ENCODE measurements around the gene TMEM270. TPM values are rescaled to one million over a fixed set of nuclear protein-coding genes. Genes with fewer than 3 reads are reported as not detected.
"Not testable (repeated sequence)": the region's sequence is repeated elsewhere in the genome, so short reads cannot be mapped to it uniquely, and the experiment has no call there.

TMEM270 gene
- total RNA-seq, 1 donor from 2014 or later: not detected

DNA sequence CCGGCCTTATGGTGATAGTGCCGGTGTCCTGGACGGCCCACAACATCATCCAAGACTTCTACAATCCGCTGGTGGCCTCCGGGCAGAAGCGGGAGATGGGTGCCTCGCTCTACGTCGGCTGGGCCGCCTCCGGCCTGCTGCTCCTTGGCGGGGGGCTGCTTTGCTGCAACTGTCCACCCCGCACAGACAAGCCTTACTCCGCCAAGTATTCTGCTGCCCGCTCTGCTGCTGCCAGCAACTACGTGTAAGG, 29.4 kb upstream of the TMEM270 start:
- ATAC-seq (no peak), DNase-seq (ENCODE audit: missing footprints) (no peak)
- intact Hi-C loops (cut with DNase I): no loop called here

DNA sequence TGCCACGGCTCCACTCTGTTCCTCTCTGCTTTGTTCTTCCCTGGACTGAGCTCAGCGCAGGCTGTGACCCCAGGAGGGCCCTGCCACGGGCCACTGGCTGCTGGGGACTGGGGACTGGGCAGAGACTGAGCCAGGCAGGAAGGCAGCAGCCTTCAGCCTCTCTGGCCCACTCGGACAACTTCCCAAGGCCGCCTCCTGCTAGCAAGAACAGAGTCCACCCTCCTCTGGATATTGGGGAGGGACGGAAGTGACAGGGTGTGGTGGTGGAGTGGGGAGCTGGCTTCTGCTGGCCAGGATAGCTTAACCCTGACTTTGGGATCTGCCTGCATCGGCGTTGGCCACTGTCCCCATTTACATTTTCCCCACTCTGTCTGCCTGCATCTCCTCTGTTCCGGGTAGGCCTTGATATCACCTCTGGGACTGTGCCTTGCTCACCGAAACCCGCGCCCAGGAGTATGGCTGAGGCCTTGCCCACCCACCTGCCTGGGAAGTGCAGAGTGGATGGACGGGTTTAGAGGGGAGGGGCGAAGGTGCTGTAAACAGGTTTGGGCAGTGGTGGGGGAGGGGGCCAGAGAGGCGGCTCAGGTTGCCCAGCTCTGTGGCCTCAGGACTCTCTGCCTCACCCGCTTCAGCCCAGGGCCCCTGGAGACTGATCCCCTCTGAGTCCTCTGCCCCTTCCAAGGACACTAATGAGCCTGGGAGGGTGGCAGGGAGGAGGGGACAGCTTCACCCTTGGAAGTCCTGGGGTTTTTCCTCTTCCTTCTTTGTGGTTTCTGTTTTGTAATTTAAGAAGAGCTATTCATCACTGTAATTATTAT, 28.9 kb upstream of the TMEM270 start:
- DNase-seq (ENCODE audit: missing footprints): no peak
- no peak for ATAC-seq

DNA sequence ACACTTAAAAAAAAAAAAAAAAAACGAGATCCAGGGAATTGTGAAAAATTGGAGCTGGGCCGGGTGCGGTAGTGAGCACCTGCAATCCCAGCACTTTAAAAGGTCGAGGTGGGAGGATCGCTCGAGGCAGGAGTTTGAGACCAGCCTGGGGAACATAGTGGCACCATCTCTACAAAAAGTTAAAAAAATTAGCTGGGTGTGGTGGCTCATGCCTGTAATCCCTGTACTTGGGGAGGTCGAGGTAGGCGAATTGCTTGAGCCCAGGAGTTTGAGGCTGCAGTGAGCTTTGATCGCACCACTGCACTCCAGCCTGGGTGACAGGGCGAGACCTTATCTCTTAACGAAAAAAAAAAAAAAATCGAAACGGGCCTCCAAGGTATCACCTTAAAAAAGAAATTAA, 28.2 kb upstream of the TMEM270 start:
- ATAC-seq (no peak), DNase-seq (ENCODE audit: missing footprints) (no peak)
- intact Hi-C loops (cut with DNase I): no loop called here

More for the DNA sequence above, 28.9 kb upstream of the TMEM270 start:
- intact Hi-C loops (cut with DNase I): no loop called here

DNA sequence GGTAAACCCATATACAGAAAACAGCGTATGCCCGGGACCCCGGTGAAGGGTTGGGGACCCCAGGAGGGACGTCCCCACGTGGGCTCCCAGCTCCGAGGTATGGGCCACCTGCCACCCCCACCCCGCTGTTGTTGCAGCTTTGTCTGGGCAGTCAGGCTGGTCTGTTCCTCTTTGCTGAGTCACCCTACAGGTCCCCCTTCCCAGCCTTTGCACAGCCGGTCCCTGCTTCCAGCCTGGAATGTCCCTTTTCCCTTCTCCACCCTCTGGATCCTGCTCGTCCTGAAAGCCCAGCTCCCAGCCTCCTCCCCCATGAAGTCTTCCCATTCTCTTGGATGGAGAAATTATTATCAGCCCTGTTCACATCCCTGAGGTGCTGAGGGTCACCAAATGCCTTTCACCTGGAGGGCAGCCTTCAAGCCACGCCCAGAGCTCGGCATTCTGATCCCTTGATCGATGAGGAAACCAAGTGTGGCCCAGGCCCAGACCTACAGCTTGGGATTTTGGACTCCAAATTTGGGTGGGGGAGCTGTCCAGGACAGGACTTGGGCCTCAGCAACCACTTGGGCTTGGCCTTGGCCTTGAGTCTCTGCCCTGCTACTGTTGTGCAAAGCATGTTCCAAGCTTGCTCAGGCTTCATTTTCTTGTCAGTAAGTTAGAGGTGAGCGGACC, 27.6 kb upstream of the TMEM270 start:
- no peak for DNase-seq (ENCODE audit: missing footprints)
- intact Hi-C loops (cut with DNase I): no loop called here

DNA sequence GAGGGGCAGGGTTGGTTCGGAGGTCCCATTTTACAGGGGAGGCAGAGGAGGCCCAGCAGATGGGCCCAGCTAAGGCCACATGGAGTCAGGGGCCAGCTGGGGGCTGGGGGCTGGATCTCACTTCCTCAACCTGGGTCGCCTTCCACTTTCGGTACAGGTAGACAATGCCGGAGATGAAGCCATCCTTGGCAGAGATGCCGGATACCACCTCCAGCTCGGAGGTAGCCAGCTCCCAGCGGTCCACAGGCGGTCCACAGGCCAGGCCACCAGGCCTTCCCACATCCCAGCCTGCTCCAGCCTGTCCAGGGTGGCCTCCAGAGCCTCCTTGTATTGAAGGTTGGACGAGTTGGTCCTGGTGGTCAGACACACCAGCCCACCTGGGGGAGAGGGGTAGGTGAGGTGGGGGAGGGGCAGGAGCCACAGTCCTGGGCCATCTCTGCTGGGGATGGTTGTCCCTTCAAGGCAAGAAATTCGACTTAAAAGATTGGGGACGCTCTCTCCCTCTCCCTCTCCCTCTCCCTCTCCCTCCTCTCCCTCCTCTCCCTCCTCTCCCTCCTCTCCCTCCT, 26.2 kb upstream of the TMEM270 start:
- no peak for DNase-seq (ENCODE audit: missing footprints)
- intact Hi-C loops (cut with DNase I): no loop called here
- no peak for ATAC-seq

More for the DNA sequence above, 27.6 kb upstream of the TMEM270 start:
- no peak for ATAC-seq

DNA sequence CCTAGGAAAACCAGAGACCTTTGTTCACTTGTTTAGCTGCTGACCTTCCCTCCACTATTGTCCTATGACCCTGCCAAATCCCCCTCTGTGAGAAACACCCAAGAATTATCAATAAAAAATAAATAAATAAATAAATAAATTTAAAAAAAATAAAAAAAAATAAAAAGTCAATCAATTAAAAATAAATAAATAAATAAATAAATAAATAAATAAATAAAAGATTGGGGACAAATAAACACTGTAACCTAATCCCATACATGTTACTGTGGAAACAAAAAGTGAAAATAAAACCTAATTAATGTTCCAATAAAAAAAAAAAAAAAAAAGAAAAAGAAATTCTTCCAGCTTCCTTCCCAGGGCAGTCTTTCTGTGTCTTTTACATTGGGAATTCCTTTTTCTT, 23.8 kb upstream of the TMEM270 start:
- intact Hi-C loops (cut with DNase I): not testable (repeated sequence)

DNA sequence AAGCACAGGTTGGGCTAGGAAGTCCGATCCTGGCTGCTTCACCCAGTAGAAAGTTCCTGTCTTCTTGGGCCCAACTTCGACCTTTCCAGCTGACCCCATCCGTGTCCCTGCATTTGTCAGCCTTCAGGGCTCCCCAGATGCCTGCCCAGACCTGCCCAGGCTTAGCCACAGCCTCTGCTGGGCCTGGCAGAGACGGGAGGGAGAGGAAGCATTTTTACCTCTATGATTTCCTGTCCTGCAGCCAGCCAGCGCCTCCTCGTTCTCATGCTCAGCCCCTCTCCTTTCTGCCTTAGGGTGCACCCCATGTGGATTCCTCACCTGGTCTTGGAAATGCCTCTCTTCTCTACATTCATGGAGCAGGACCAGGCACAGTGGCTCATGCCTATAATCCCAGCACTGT, 22.3 kb upstream of the TMEM270 start:
- ATAC-seq (no peak), DNase-seq (ENCODE audit: missing footprints) (no peak)
- intact Hi-C loops (cut with DNase I): no loop called here

More for the DNA sequence above, 23.8 kb upstream of the TMEM270 start:
- DNase-seq (ENCODE audit: missing footprints); ATAC-seq: not testable (repeated sequence)

DNA sequence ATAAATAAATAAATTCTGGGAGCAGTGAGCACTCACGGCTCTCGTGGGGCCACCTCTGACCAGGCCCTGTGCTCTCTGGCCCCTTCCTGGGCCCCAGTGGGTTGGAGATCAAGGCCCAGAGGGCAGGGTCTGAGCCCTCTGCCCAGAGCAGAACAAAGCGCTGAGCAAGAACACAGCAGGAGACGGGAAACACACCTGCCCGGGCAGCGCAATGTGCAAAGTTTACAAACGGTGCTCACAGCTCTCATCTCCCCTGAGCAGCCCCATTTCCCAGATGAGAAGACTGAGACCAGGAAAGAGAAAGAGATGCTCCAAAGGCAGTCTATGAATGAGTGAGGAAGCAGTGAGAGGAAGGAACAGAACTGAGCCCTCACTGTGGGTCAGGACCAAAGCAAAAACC, 21.7 kb upstream of the TMEM270 start:
- intact Hi-C loops (cut with DNase I): no loop called here

DNA sequence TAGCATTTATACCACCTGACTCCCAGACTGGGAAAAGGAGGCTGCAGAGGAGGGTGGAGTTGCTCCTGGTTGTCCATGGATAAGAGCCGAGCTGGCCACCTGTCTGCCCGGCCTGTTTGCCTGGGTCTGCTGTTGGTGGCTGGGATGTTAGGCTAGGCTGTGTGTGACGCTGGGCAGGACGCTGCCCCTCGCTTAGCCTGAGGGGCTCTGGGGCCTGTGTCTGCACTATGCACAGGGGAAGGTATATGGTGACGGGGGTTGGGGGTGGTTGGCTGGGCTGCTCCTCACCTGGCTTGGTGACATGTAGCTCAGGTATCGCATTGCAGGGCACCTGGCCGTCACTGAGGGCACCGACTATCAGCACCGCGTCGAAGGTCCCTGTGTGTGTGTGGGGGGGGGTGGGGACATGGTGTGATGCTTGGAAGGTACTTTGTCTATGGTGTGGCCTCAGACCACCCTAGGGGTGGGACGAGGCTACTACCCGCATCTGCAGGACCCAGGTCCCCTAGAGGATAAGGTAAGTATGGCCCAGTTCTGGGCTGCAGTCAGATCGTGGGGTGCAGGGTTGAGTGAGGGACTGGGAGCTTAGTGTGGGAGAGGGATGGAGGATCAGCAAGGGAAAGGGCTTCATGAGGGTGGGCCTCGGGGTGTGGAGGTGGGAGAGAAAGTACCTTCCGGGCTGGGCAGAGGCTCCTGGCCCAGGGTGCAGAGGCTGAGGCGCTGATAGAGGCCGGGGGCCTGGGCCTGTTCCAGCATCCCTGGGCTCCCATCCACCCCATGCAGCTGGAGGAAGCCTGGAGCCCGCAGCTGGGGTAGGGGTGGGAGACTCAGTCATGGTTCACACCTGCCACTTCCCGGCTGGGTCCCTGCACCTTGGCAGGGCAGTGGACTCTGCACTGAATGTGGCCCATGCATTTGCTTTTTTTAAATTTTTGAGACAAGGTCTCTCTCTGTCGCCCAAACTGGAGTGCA, 20.9 kb upstream of the TMEM270 start:
- ATAC-seq (no peak), DNase-seq (ENCODE audit: missing footprints) (no peak)
- intact Hi-C loops (cut with DNase I): no loop called here

More for the DNA sequence above, 21.7 kb upstream of the TMEM270 start:
- DNase-seq (ENCODE audit: missing footprints) (no peak), ATAC-seq (no peak)

DNA sequence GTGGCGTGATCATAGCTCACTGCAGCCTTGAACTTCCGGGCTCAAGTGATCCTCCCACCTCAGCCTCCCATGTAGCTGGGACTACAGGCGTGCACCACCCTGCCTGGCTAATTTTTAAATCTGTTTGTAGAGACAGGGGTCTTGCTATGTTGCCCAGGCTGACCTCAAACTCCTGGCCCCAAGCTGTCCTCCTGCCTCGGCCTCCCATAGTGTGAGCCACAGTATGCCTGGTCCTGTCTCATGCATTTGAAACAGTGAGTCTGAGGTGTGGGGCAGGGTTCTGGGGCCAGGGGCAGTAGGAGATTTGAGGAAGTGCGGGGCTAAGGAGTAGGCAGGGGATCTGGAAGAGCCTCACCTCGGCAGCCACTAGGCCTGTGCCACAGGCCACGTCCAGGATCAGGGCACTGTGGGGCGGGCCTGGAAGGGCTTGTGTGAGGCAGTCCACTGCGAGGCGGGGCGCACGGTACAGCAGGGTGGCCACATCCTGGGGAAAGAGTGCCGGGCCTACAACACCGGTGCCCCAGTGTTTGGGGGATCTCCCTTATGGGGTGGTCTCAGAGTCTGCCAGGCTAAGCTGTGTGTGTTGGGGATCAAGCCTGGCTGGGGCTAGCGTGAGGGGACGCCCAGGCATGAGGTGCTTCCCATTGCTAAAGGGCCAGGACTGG, 20.1 kb upstream of the TMEM270 start:
- ATAC-seq (no peak), DNase-seq (ENCODE audit: missing footprints) (no peak)
- intact Hi-C loops (cut with DNase I): no loop called here

DNA sequence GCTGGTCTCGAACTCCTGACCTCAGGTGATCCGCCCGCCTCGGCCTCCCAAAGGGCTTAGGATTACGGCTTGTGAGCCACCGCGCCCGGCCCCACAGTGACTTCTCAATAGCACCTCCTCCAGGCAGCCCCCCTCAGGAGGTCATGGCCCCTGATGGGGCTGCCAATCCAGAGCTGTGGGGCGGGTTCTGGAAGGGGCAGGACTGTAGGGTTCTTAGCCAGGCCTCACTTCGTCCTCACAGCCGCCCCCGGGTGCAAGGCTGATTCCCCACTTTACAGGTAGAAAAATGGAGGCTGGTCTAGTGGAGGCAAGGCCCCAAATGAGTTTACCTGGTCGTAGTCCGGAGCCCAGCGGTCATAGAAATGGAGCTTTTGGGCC, 19.3 kb upstream of the TMEM270 start:
- DNase-seq (ENCODE audit: missing footprints) (no peak), ATAC-seq (no peak)
- intact Hi-C loops (cut with DNase I): no loop called here

DNA sequence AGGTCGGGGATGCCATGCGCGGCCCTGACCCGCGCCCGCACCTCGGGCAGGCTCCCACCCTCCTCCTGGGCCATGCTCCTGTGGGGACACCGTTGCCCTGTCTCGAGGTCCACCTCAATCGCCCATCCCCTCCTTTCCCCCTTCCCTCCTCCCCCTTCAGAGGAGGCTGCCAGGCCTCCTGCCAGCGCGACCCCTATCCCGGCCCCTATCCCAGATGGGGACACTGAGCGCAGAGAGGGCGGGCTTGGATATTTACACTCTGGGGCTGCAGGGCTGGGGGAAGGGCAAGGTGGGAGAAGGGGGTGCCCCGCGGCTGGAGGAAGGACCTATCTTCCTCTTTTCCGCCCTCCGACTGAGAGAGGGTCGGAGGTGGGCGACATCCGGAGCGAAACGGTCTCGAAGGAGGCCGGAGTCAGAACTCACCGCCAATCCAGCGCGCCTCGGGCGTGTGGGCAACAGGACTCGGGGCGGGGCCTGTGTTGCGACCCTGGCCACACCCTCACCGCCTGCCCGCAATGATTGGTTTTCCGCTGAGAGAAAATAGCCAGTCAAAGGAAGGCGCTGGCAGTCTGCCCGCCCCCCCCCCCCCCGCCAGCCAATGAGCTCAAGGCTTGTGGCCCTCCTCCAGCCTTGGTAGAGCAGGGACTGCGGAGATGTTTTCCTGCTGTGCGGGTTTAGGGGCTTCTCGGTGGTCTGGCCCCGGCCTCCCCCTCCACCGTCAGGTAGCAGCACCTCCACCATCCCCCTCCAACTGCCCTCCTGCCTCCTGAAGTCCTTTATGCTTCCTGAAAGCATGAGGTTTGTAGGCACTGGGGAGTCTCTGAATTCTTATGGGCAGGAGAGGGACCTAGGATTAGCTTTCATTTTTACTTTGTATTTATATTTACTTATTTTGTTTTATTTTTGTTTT, 18.6 kb upstream of the TMEM270 start, which contains the start of gene METTL27:
Gene METTL27 (minus strand): TSS at position 450 of the 910 bp plus-strand sequence. CDS start 376 bp downstream, at position 74.
- intact Hi-C loops (cut with DNase I): no loop called here
- ATAC-seq (peak; percentile 97), DNase-seq (ENCODE audit: missing footprints) (peak; percentile 95)

DNA sequence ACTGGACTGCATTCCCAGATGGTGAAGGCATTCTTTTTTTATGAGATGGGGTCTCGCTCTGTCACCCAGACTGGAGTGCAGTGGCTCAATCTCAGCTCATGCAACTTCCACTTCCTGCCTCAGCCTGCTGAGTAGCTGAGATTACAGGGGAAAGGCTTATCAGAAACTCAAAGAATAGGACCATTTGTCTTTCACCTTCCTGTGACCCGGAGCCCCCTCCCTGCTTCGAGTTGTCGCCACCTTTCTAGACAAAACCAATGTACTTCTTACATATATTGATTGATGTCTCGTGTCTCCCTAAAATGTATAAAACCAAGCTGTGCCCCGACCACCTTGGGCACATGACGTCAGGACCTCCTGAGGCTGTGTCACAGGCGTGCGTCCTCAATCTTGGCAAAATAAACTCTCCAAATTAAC, 16.8 kb upstream of the TMEM270 start:
- intact Hi-C loops (cut with DNase I): no loop called here
- DNase-seq (ENCODE audit: missing footprints) (no peak), ATAC-seq (no peak)

DNA sequence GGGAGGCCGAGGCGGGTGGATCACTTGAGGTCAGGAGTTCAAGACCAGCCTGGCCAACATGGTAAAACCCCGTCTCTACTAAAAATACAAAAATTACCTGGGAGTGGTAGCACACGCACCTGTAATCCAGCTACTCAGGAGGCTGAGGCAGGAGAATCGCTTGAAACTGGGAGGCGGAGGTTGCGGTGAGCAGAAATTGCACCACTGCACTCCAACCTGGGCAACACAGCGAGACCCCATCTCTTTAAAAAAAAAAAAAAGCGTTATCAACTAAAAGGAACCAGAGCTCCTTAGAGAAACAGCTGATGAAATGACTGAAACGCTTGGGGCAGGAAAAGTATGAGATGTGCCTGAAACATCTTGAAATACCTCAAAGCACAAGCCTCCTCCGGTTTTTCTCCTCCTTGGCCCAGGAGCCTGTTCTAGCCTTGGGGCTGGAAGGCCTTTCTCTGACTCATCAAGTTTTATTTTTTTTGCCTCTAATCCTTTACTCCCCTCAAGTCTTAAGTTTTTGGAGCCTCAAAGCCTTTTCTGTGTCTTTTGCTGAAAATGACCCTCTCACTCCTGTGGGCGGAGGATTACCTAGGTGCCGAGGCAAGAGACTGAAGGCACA, 16.0 kb upstream of the TMEM270 start:
- no peak for ATAC-seq
- intact Hi-C loops (cut with DNase I): no loop called here
- DNase-seq (ENCODE audit: missing footprints): no peak

DNA sequence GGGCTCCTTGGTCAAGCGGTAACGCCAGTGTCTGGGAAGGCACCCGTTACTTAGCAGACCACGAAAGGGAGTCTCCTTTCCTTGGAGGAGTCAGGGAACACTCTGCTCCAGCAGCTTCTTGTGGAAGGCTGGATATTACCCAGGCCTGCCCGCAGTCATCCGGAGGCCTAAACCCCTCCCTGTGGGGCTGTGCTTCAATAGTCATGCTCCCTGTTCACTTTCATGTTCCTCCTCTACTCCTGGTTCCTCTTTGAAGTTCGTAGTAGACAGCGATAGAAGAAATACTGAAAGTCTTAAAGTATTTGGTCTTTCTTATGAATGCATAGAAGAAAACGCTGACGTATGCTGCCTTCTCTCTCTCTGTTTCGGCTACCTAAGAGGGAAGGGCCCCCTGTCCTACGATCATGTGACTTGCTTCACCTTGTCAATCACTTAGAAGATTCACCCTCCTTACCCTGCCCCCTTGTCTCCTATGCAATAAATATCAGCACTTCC, 15.2 kb upstream of the TMEM270 start:
- intact Hi-C loops (cut with DNase I); ATAC-seq; DNase-seq (ENCODE audit: missing footprints): not testable (repeated sequence)

DNA sequence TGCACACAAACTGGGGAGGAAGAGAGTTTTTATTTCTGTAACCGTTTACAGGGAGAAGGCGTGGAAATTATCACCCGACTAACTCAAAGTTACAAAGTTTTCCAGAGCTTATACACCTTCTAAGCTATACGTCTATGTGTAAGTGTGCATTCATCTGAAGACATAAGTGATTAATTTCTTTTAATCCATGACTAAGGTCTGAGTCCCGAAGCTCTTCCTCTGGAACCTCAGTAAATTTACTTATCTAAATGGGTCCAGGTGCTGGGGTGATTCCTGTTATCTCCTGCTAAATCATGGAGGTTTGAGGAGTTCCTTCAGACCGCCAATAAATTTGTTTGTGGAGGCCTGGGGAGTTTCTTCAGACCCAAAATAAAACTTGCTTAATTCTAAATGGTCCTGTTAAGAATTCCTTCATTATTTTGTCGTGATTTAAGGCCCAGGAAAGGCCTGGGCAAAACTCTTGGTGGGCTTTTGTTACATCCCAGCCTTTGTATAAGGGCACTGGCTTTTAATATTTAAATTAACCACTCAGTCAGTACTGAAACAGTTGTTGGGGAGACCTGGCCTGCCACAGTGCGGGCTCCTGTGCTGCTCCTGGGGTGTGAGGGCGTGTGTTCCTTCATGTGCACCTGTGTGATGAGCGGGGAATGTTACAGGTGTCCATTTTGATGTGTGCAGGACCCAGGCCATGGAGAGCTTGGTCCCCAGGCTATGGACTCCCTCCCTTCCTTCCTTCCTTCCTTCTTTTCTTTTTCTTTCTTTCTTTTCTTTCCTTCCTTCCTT, 12.8 kb upstream of the TMEM270 start:
- DNase-seq (ENCODE audit: missing footprints): no peak
- intact Hi-C loops (cut with DNase I): no loop called here
- ATAC-seq: no peak

Data from Right ventricle myocardium inferior (tissue), 1 donor.